ENCODE measurements around the gene KLF12. TPM values are rescaled to one million over a fixed set of nuclear protein-coding genes. Genes with fewer than 3 reads are reported as not detected.

KLF12 gene
- total and polyA plus RNA-seq, 2 experiments from 2014 or later: 12.8 to 19.8 TPM

DNA sequence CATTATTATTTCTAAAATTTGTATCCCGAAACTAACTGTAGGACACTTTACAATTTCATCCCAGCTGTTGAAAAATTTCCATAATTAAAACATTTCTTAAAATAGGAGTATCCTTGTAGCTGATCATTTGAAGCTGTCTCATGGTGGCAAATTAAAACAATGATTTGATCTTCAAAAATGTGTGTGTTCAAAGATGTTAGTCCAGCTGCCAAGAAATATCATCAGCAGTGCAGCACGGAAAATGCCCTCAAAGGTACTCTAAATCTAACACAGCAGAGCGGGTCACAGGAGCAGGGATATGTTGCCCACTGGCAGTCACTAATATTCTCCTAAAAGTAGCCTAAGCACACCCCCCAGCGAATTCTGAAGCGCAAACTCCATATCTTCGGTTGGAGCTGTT lies 31.0 kb downstream of the KLF12 start:
- Histone ChIP-seq H3F3A (ENCODE audit: insufficient read depth) (no peaks in the 10 kb centered on the region), H2AFZ (no peak overlapping the region), H3K9me2 (ENCODE audit: insufficient read depth) (no peaks in the 10 kb centered on the region), H3K4me1 (ENCODE audit: insufficient read depth) (no peaks in the 10 kb centered on the region), H3K9me3 (ENCODE audit: low read depth) (no peaks in the 10 kb centered on the region), H4K20me1 (ENCODE audit: insufficient read depth) (peaks cover 4% of the 10 kb centered on the region; the same call in 1 of the 2 replicates), H3K4me2 (ENCODE audit: unreplicated experiment) (no peak overlapping the region), H3K4me3 (no peak overlapping the region), H3K79me2 (ENCODE audit: insufficient read depth) (peaks cover 100% of the 10 kb centered on the region), H3K27ac (no peak overlapping the region), H3K9ac (no peak overlapping the region), H3K27me3 (replicated peaks; ENCODE audit: insufficient read depth) (no peaks in the 10 kb centered on the region), H3K36me3 (ENCODE audit: low read depth) (no peaks in the 10 kb centered on the region)
- WGBS, 2 experiments (ENCODE audit: low coverage in 1 of 2, low lambda C conversion rate in 2 of 2, missing lambda C conversion rate in 2 of 2): 81 to 83% methylated on average over 6 of the region's 6 CpGs
- no peak for DNase-seq
- in situ Hi-C loops (cut with MboI): no loop called here
- no peak for TF ChIP-seq EZH2phosphoT487 (IDR thresholded peaks at IDR 0.05; ENCODE audit: insufficient read depth, low read depth)
- no peak for TF ChIP-seq EZH2 (IDR thresholded peaks at IDR 0.05; ENCODE audit: insufficient read depth, poor library complexity, severe bottlenecking)

DNA sequence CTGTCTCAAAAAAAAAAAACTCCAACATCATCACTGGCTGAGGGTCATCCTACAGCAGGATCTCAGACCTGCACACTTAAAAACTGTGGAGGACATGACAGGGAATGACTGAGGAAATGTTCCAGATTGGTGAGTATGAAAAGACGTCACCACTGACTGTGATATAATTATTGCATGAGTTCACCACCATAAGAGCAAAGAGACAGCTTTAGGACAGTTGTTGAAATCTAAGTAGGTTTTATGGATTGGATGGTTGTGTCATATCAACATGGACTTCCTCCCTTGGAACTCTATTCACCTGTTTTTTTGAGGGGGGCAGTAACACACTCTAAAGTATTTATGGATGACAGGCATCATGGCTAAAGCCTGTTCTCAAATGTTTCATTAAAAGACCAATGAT lies 31.5 kb downstream of the KLF12 start:
- in situ Hi-C loops (cut with MboI): no loop called here
- Histone ChIP-seq H3K4me2 (ENCODE audit: unreplicated experiment) (no peak overlapping the region), H3K79me2 (ENCODE audit: insufficient read depth) (peaks cover 100% of the 10 kb centered on the region), H3K9me2 (ENCODE audit: insufficient read depth) (no peaks in the 10 kb centered on the region), H4K20me1 (ENCODE audit: insufficient read depth) (peaks cover 4% of the 10 kb centered on the region; the same call in 1 of the 2 replicates), H3K27me3 (replicated peaks; ENCODE audit: insufficient read depth) (no peaks in the 10 kb centered on the region), H3K9me3 (ENCODE audit: low read depth) (no peaks in the 10 kb centered on the region), H3K36me3 (ENCODE audit: low read depth) (no peaks in the 10 kb centered on the region), H3F3A (ENCODE audit: insufficient read depth) (no peaks in the 10 kb centered on the region), H3K4me3 (no peak overlapping the region), H3K27ac (no peak overlapping the region), H3K9ac (no peak overlapping the region), H3K4me1 (ENCODE audit: insufficient read depth) (no peaks in the 10 kb centered on the region), H2AFZ (no peak overlapping the region)
- 100% methylated on average over 1 of the region's 1 CpG for WGBS, 2 experiments (ENCODE audit: low coverage in 1 of 2, low lambda C conversion rate in 2 of 2, missing lambda C conversion rate in 2 of 2)
- no peak for TF ChIP-seq EZH2 (IDR thresholded peaks at IDR 0.05; ENCODE audit: insufficient read depth, poor library complexity, severe bottlenecking)
- no peak for TF ChIP-seq EZH2phosphoT487 (IDR thresholded peaks at IDR 0.05; ENCODE audit: insufficient read depth, low read depth)
- no peak for DNase-seq

DNA sequence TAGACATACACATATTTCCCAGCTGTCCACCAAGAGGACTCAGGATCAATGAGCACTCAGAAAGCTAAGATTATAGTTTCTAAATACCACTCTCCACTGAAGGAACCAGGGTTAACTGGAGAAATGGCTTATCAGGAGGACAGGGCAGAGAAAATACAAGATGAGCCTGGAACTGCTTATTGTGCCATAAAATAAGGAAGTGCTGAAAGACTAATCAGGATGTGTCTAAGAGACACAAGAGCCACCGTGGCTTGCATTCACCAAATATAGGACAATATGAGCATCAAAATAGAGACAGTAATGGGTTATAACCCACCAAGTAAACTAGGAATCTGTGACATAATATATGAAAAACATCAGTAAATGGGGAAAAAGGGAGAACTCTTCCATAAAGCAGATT lies 32.8 kb downstream of the KLF12 start:
- H3K9me2 ChIP-seq (ENCODE audit: insufficient read depth): no peaks in the 10 kb centered on the region
- TF ChIP-seq EZH2phosphoT487 (IDR thresholded peaks at IDR 0.05; ENCODE audit: insufficient read depth, low read depth) (no peak), EZH2 (IDR thresholded peaks at IDR 0.05; ENCODE audit: insufficient read depth, poor library complexity, severe bottlenecking) (no peak)
- H4K20me1 ChIP-seq (ENCODE audit: insufficient read depth): peaks cover 4% of the 10 kb centered on the region; the same call in 1 of the 2 replicates
- DNase-seq: no peak
- no peak overlapping the region for H2AFZ ChIP-seq
- no peaks in the 10 kb centered on the region for H3K4me1 ChIP-seq (ENCODE audit: insufficient read depth)
- no peak overlapping the region for H3K27ac ChIP-seq
- H3F3A ChIP-seq (ENCODE audit: insufficient read depth): no peaks in the 10 kb centered on the region
- peaks cover 100% of the 10 kb centered on the region for H3K79me2 ChIP-seq (ENCODE audit: insufficient read depth)
- H3K36me3 ChIP-seq (ENCODE audit: low read depth): no peaks in the 10 kb centered on the region
- WGBS, 2 experiments (ENCODE audit: low coverage in 1 of 2, low lambda C conversion rate in 2 of 2, missing lambda C conversion rate in 2 of 2): 86 to 94% methylated on average over 1 of the region's 1 CpG
- no peaks in the 10 kb centered on the region for H3K27me3 ChIP-seq (replicated peaks; ENCODE audit: insufficient read depth)
- H3K9me3 ChIP-seq (ENCODE audit: low read depth): no peaks in the 10 kb centered on the region
- no peak overlapping the region for H3K4me2 ChIP-seq (ENCODE audit: unreplicated experiment)
- in situ Hi-C loops (cut with MboI): no loop called here
- no peak overlapping the region for H3K4me3 ChIP-seq
- H3K9ac ChIP-seq: no peak overlapping the region

DNA sequence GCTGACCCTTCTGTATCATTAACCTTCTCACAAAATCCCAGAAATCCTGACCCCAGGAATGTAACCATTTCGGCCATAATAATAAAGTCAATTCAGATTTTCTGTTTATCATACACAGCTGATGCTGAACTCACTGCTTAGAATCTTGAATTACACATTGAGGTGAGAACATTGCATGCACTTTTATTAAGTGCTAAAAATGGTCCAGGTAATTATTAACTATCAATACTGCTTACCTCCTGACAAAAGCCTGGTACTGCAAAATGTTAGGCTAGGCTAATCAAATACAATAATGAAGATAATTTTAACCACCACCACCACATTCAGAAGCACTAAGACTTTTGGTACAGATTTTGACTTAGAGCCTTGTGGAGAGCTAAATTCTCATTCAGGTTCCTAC lies 36.1 kb downstream of the KLF12 start:
- Histone ChIP-seq H3K79me2 (ENCODE audit: insufficient read depth) (peaks cover 94% of the 10 kb centered on the region), H3K9me3 (ENCODE audit: low read depth) (no peaks in the 10 kb centered on the region), H3K9me2 (ENCODE audit: insufficient read depth) (no peaks in the 10 kb centered on the region), H3K9ac (no peak overlapping the region), H3K27me3 (replicated peaks; ENCODE audit: insufficient read depth) (no peaks in the 10 kb centered on the region), H3K27ac (no peak overlapping the region), H3K4me3 (no peak overlapping the region), H3K4me2 (ENCODE audit: unreplicated experiment) (no peak overlapping the region), H3F3A (ENCODE audit: insufficient read depth) (peaks cover 3% of the 10 kb centered on the region), H3K36me3 (ENCODE audit: low read depth) (no peaks in the 10 kb centered on the region), H2AFZ (no peak overlapping the region), H3K4me1 (ENCODE audit: insufficient read depth) (peaks cover 10% of the 10 kb centered on the region), H4K20me1 (ENCODE audit: insufficient read depth) (peaks cover 4% of the 10 kb centered on the region; the same call in 1 of the 2 replicates)
- WGBS, 2 experiments (ENCODE audit: low coverage in 1 of 2, low lambda C conversion rate in 2 of 2, missing lambda C conversion rate in 2 of 2): 100% methylated on average over 1 of the region's 1 CpG
- in situ Hi-C loops (cut with MboI): no loop called here
- TF ChIP-seq EZH2phosphoT487 (IDR thresholded peaks at IDR 0.05; ENCODE audit: insufficient read depth, low read depth): no peak
- no peak for TF ChIP-seq EZH2 (IDR thresholded peaks at IDR 0.05; ENCODE audit: insufficient read depth, poor library complexity, severe bottlenecking)
- DNase-seq: no peak

DNA sequence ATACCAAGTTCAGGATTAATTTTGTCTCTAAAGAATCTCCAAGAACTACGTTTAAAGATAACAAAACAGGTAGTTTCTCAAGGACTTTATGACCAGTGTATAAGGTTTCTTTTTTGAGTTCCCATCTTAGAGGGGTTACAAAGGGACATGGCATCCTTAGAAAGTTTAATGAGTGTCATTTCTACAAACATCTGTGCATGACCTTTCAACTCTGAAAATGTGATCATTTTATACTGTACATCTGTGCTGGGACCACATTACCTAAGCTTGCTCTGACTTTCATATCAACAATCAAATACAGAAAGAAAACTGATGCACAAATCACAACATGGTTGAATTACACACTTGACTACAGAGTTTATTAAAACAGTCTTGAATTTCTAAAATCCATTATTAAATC lies 37.1 kb downstream of the KLF12 start:
- TF ChIP-seq EZH2phosphoT487 (IDR thresholded peaks at IDR 0.05; ENCODE audit: insufficient read depth, low read depth): no peak
- no peak for TF ChIP-seq EZH2 (IDR thresholded peaks at IDR 0.05; ENCODE audit: insufficient read depth, poor library complexity, severe bottlenecking)
- no peaks in the 10 kb centered on the region for H3K27me3 ChIP-seq (replicated peaks; ENCODE audit: insufficient read depth)
- no peak overlapping the region for H3K4me3 ChIP-seq
- H3K9ac ChIP-seq: no peak overlapping the region
- H3F3A ChIP-seq (ENCODE audit: insufficient read depth): peaks cover 10% of the 10 kb centered on the region
- no peaks in the 10 kb centered on the region for H3K9me3 ChIP-seq (ENCODE audit: low read depth)
- no peak overlapping the region for H2AFZ ChIP-seq
- H4K20me1 ChIP-seq (ENCODE audit: insufficient read depth): peaks cover 4% of the 10 kb centered on the region; the same call in 1 of the 2 replicates
- H3K79me2 ChIP-seq (ENCODE audit: insufficient read depth): peaks cover 93% of the 10 kb centered on the region
- in situ Hi-C loops (cut with MboI): no loop called here
- peaks cover 19% of the 10 kb centered on the region for H3K4me1 ChIP-seq (ENCODE audit: insufficient read depth)
- H3K9me2 ChIP-seq (ENCODE audit: insufficient read depth): no peaks in the 10 kb centered on the region
- no peak overlapping the region for H3K27ac ChIP-seq
- no peaks in the 10 kb centered on the region for H3K36me3 ChIP-seq (ENCODE audit: low read depth)
- WGBS, 2 experiments (ENCODE audit: low coverage in 1 of 2, low lambda C conversion rate in 2 of 2, missing lambda C conversion rate in 2 of 2): 69 to 74% methylated on average over 1 of the region's 1 CpG
- no peak overlapping the region for H3K4me2 ChIP-seq (ENCODE audit: unreplicated experiment)
- DNase-seq: no peak
